H1 (cell line): Measurements from ENCODE around the gene CIC. TPM values are rescaled to one million over a fixed set of nuclear protein-coding genes. Genes with fewer than 3 reads are reported as not detected.

Source experiments
- CTCF ChIA-PET: fragments of 300-600 bp; sonication (Branson Sonifier 250); formaldehyde crosslinking; loops from one replicate; lab custom pipeline; 2021; ENCODE audit not compliant: partially characterized antibody; lab: Charles Lee
- POLR2A ChIA-PET: fragments of 300-600 bp; sonication (Branson Sonifier 250); formaldehyde crosslinking; loops from one replicate; lab custom pipeline; 2021; ENCODE audit warnings: inconsistent platforms; ENCODE audit not compliant: partially characterized antibody; lab: Charles Lee
- DNase-seq, 2 experiments: peaks; one replicate each; pipeline versions ENCODE4 v3.0.0 to v3.0.0-alpha.2; 2010 to 2022; ENCODE audit warnings: low spot score in 2 of 2, low read depth in 1 of 2, mixed read lengths in 1 of 2
- FAIRE-seq: peaks from 2 replicates; lab custom pipeline; 2011; peaks lifted over from hg19 to GRCh38; lab: Jason Lieb, UNC
- H2AFZ ChIP-seq: 2 replicates; pipeline ENCODE4 v1.8.1; 2012; ENCODE audit warnings: low read length, inconsistent platforms
- H2AK5ac ChIP-seq: 2 replicates; pipeline ENCODE4 v1.6.1; 2013; ENCODE audit warnings: low read depth, low read length
- H2BK120ac ChIP-seq: replicated peaks from 2 replicates; pipeline ENCODE3; 2013; ENCODE audit warnings: low read depth, low read length, inconsistent platforms
- H2BK12ac ChIP-seq: 2 replicates; pipeline ENCODE4 v1.6.1; 2013; ENCODE audit warnings: low read depth, low read length
- H2BK15ac ChIP-seq: 2 replicates; pipeline ENCODE4 v1.6.1; 2013; ENCODE audit warnings: low read length
- H2BK20ac ChIP-seq: 2 replicates; pipeline ENCODE4 v1.6.1; 2013; ENCODE audit warnings: low read length
- H2BK5ac ChIP-seq: 2 replicates; pipeline ENCODE4 v1.6.1; 2013; ENCODE audit warnings: low read depth, low read length
- H3K14ac ChIP-seq: 2 replicates; pipeline ENCODE4 v1.6.1; 2013; ENCODE audit warnings: inconsistent platforms; ENCODE audit not compliant: insufficient read length
- H3K18ac ChIP-seq: 2 replicates; pipeline ENCODE4 v1.6.1; 2013; ENCODE audit warnings: low read length; ENCODE audit errors: extremely low read depth
- H3K23ac ChIP-seq: 2 replicates; pipeline ENCODE4 v1.6.1; 2013; ENCODE audit warnings: inconsistent platforms; ENCODE audit not compliant: insufficient read length
- H3K23me2 ChIP-seq: 2 replicates; pipeline ENCODE4 v1.6.1; 2013; ENCODE audit warnings: low read depth, low read length
- H3K27ac ChIP-seq: 2 replicates; pipeline ENCODE4 v1.6.1; 2011; ENCODE audit warnings: low read depth, low read length, inconsistent platforms
- H3K27me3 ChIP-seq, 4 experiments: replicated peaks in 1 of 4; 1 replicate in 1 of 4; 2 replicates in 3 of 4; pipeline versions ENCODE4 v1.6.1 to v1.8.1; 2011 to 2013; ENCODE audit warnings: low read length in 3 of 4, mild to moderate bottlenecking in 3 of 4, inconsistent platforms in 2 of 4, mixed read lengths in 2 of 4, moderate library complexity in 1 of 4; ENCODE audit not compliant: control insufficient read depth in 3 of 4, insufficient read depth in 3 of 4; ENCODE audit errors: extremely low read depth in 1 of 4
- H3K36me3 ChIP-seq, 4 experiments: 2 replicates each; pipeline versions ENCODE4 v1.6.1 to v1.8.1; 2011 to 2013; ENCODE audit warnings: mild to moderate bottlenecking in 4 of 4, low read length in 3 of 4, moderate library complexity in 2 of 4, control low read depth in 1 of 4, inconsistent platforms in 1 of 4; ENCODE audit not compliant: insufficient read depth in 4 of 4, control insufficient read depth in 2 of 4
- H3K4ac ChIP-seq: replicated peaks from 2 replicates; pipeline ENCODE3; 2013; ENCODE audit warnings: low read length, low read depth, mixed read lengths, inconsistent platforms; ENCODE audit not compliant: insufficient read length
- H3K4me1 ChIP-seq, 4 experiments: replicated peaks in 1 of 4; 1 replicate in 1 of 4; 2 replicates in 3 of 4; pipeline versions ENCODE4 v1.6.1 to v1.8.1; 2011 to 2013; ENCODE audit warnings: low read length in 3 of 4, inconsistent platforms in 2 of 4, mixed read lengths in 1 of 4; ENCODE audit not compliant: insufficient read depth in 4 of 4, control insufficient read depth in 3 of 4
- H3K4me2 ChIP-seq, 2 experiments: 2 replicates each; pipeline versions ENCODE4 v1.6.1 to v1.8.1; 2011 to 2013; ENCODE audit warnings: low read depth in 2 of 2, low read length in 2 of 2, control low read depth in 1 of 2, inconsistent platforms in 1 of 2, mild to moderate bottlenecking in 1 of 2; ENCODE audit not compliant: insufficient read depth in 1 of 2
- H3K4me3 ChIP-seq, 4 experiments: fragments of 200-600, 300-600 bp in 1 of 4; sonication (generic), shearing (Covaris generic), sonication (Bioruptor Twin) in 1 of 4; 2 replicates each; pipeline versions ENCODE4 v1.5.1 to v1.8.1; 2011 to 2016; ENCODE audit warnings: low read length in 4 of 4, low read depth in 3 of 4, control low read depth in 2 of 4, inconsistent platforms in 2 of 4, mild to moderate bottlenecking in 2 of 4, mixed read lengths in 1 of 4, moderate library complexity in 1 of 4; ENCODE audit not compliant: insufficient read depth in 2 of 4; ENCODE audit errors: extremely low read depth in 1 of 4
- H3K56ac ChIP-seq: replicated peaks from 2 replicates; pipeline ENCODE3; 2013; ENCODE audit warnings: low read depth, mild to moderate bottlenecking, mixed read lengths, low read length, inconsistent platforms; ENCODE audit not compliant: insufficient read length
- H3K79me1 ChIP-seq: 2 replicates; pipeline ENCODE4 v1.6.1; 2013; ENCODE audit warnings: low read depth, low read length, control low read depth
- H3K79me2 ChIP-seq, 2 experiments: 2 replicates each; pipeline versions ENCODE4 v1.6.1 to v1.8.1; 2012 to 2013; ENCODE audit warnings: low read length in 2 of 2, mild to moderate bottlenecking in 2 of 2, inconsistent platforms in 1 of 2; ENCODE audit not compliant: insufficient read depth in 2 of 2, control insufficient read depth in 1 of 2
- H3K9ac ChIP-seq, 4 experiments: replicated peaks in 1 of 4; 1 replicate in 1 of 4; 2 replicates in 3 of 4; pipeline versions ENCODE4 v1.6.1 to v1.8.1; 2011 to 2013; ENCODE audit warnings: low read depth in 3 of 4, low read length in 3 of 4, control low read depth in 2 of 4, mild to moderate bottlenecking in 2 of 4, moderate library complexity in 2 of 4, inconsistent platforms in 1 of 4; ENCODE audit errors: extremely low read depth in 1 of 4
- H3K9me3 ChIP-seq, 2 experiments: 2 replicates each; pipeline versions ENCODE4 v1.6.1 to v1.8.1; 2012 to 2013; ENCODE audit warnings: mild to moderate bottlenecking in 2 of 2, moderate library complexity in 2 of 2, control low read depth in 1 of 2, inconsistent platforms in 1 of 2, low read depth in 1 of 2, low read length in 1 of 2, mixed read lengths in 1 of 2; ENCODE audit not compliant: insufficient read depth in 2 of 2
- H4K20me1 ChIP-seq, 2 experiments: replicated peaks in 1 of 2; 2 replicates each; pipeline versions ENCODE3 to v1.8.1; 2011 to 2013; ENCODE audit warnings: inconsistent platforms in 2 of 2, low read length in 2 of 2, mild to moderate bottlenecking in 1 of 2; ENCODE audit not compliant: insufficient read depth in 2 of 2, control insufficient read depth in 1 of 2
- H4K5ac ChIP-seq: 2 replicates; pipeline ENCODE4 v1.6.1; 2013; ENCODE audit warnings: low read length, low read depth, mixed read lengths, inconsistent platforms; ENCODE audit not compliant: insufficient read length
- H4K8ac ChIP-seq: 2 replicates; pipeline ENCODE4 v1.8.0; 2013; ENCODE audit warnings: mild to moderate bottlenecking, moderate library complexity, low read length, inconsistent platforms; ENCODE audit not compliant: insufficient read depth; ENCODE audit errors: extremely low read depth
- H4K91ac ChIP-seq: replicated peaks from 2 replicates; pipeline ENCODE3; 2013; ENCODE audit warnings: low read length, mixed read lengths, inconsistent platforms; ENCODE audit not compliant: insufficient read length
- CHD2 ChIP-seq: IDR thresholded peaks from 2 replicates; pipeline ENCODE4 v1.6.1; 2012; ENCODE audit warnings: low read length, improper control_type of control experiment
- GABPA ChIP-seq: IDR thresholded peaks from 2 replicates; pipeline ENCODE4 v1.6.1; 2011; ENCODE audit warnings: mild to moderate bottlenecking, low read length, moderate library complexity, borderline replicate concordance; ENCODE audit not compliant: insufficient read depth
- GTF2F1 ChIP-seq: IDR thresholded peaks from 2 replicates; pipeline ENCODE4 v1.6.1; 2012; ENCODE audit warnings: low read depth, low read length, improper control_type of control experiment, borderline replicate concordance
- HDAC6 ChIP-seq: IDR thresholded peaks from one replicate; pipeline ENCODE4 v1.7.1; 2012; ENCODE audit warnings: low read depth, mild to moderate bottlenecking, inconsistent platforms, low read length, moderate library complexity
- KDM1A ChIP-seq: fragments of 200-600, 300-600 bp; sonication (generic); IDR thresholded peaks from 2 replicates; pipeline ENCODE4 v1.7.1; 2016; ENCODE audit warnings: mild to moderate bottlenecking, low read length, borderline replicate concordance
- KDM4A ChIP-seq: IDR thresholded peaks from one replicate; pipeline ENCODE4 v1.7.1; 2012; ENCODE audit warnings: low read depth, mild to moderate bottlenecking, moderate library complexity, low read length, inconsistent platforms; ENCODE audit not compliant: severe bottlenecking
- RAD21 ChIP-seq, 2 experiments: IDR thresholded peaks in 1 of 2; conservative IDR thresholded peaks in 1 of 2; 2 replicates each; pipeline ENCODE4 v1.6.1; 2011; ENCODE audit warnings: low read depth in 2 of 2, low read length in 2 of 2, improper control_type of control experiment in 1 of 2, inconsistent platforms in 1 of 2, mild to moderate bottlenecking in 1 of 2, moderate library complexity in 1 of 2
- RNF2 ChIP-seq: fragments of 200-900, 300-1000 bp; sonication (generic); IDR thresholded peaks from 2 replicates; pipeline ENCODE4 v1.7.1; 2016; ENCODE audit warnings: borderline replicate concordance, low read depth, mild to moderate bottlenecking, antibody characterized with exemption, low read length; ENCODE audit not compliant: poor library complexity, severe bottlenecking; ENCODE audit errors: missing control alignments
- SP4 ChIP-seq: IDR thresholded peaks from 2 replicates; pipeline ENCODE4 v1.6.1; 2012; ENCODE audit warnings: low read length, inconsistent platforms
- YY1 ChIP-seq: IDR thresholded peaks from 2 replicates; pipeline ENCODE4 v1.6.1; 2011; ENCODE audit warnings: low read depth, mild to moderate bottlenecking, low read length
- WGBS, 2 experiments: shearing (Covaris generic) in 1 of 2; methylation state at CpG; one replicate each; pipeline versions ENCODE4 v1.1.6 to v1.1.7; 2013 to 2015; ENCODE audit warnings: low lambda C conversion rate in 2 of 2, mixed read lengths in 2 of 2, inconsistent platforms in 1 of 2, low coverage in 1 of 2, missing lambda C conversion rate in 1 of 2; ENCODE audit not compliant: insufficient replicate concordance in 2 of 2, insufficient coverage in 1 of 2, insufficient read length in 1 of 2; ENCODE audit errors: extremely low coverage in 1 of 2, missing lambda C conversion rate in 1 of 2; 5-methylcytosine and 5-hydroxymethylcytosine counted together
- polyA plus RNA-seq, 7 experiments: library from polyadenylated mRNA; depleted of rRNA in 3 of 7; stranded (reverse) in 5 of 7; unstranded in 2 of 7; fragments of >200 nt in 5 of 7; fragments of 200-250 nt in 2 of 7; gene quantifications; 1 replicate in 5 of 7; 2 replicates in 1 of 7; 4 replicates in 1 of 7; pipeline versions ENCODE4 v1.2.1 to v1.2.3, GENCODE V29; 2011 to 2013; ENCODE audit warnings: missing spikeins in 2 of 7, mixed read lengths in 2 of 7
- total RNA-seq: library from RNA; stranded (reverse); fragmentation: NEBNext Ultra II Directional; extraction: Animal tissue kit (Norgen Biotek cat#: 25700); gene quantifications from 2 replicates; pipeline ENCODE4 v1.2.1, GENCODE V29; 2021

Gene CIC
- total and polyA plus RNA-seq, 2 of the 8 experiments (the other 6 are each of a cell fraction or from before 2014, with no cell fraction given), result 13.2 to 43.6 TPM

- no peak overlapping the region for H2BK5ac ChIP-seq
- no peak overlapping the region for H2BK15ac ChIP-seq
- peaks cover 12 to 33% (median 23%) of the 10 kb centered on the region in 4 experiments for H3K4me1 ChIP-seq
- peaks cover 6 to 19% of the 10 kb centered on the region in 2 experiments for H4K20me1 ChIP-seq
- H3K18ac ChIP-seq, result no peak overlapping the region
- no peak overlapping the region for H4K5ac ChIP-seq
- H3K36me3 ChIP-seq, result peaks cover 0 to 20% (median 4%) of the 10 kb centered on the region in 4 experiments; a peak in 4 of 8 replicates
- no peak overlapping the region; the same call in 1 of the 2 replicates for H4K8ac ChIP-seq
- TF ChIP-seq KDM1A (no peak), KDM4A (no peak), GTF2F1 (no peak), YY1 (no peak), RNF2 (no peak), RAD21 (IDR thresholded peaks at IDR 0.05 in 1 of 2, conservative IDR thresholded peaks at IDR 0.05 in 1 of 2; ENCODE audit: low read depth in 2 of 2, low read length in 2 of 2) (no peak), CHD2 (no peak), SP4 (no peak), HDAC6 (no peak), GABPA (no peak)
- H2BK20ac ChIP-seq, result no peak overlapping the region
- DNase-seq, result no peak
- no peak overlapping the region for H3K4ac ChIP-seq
- H2BK12ac ChIP-seq, result no peak overlapping the region
- H3K9me3 ChIP-seq, result no peaks in the 10 kb centered on the region
- no peak for FAIRE-seq
- H3K56ac ChIP-seq, result no peak overlapping the region
- H3K4me3 ChIP-seq, result no peak overlapping the region
- no peak overlapping the region for H3K27ac ChIP-seq
- no peak overlapping the region for H3K9ac ChIP-seq
- H3K79me2 ChIP-seq, result peaks cover 4 to 33% of the 10 kb centered on the region in 2 experiments; a peak in 3 of 4 replicates
- no peak overlapping the region for H2BK120ac ChIP-seq
- H3K27me3 ChIP-seq, result no peaks in the 10 kb centered on the region
- no peak overlapping the region for H4K91ac ChIP-seq
- 95% methylated on average over 28 of the region's 36 CpGs; no CpG with 5 or more reads in 1 of the 2 experiments for WGBS, 2 experiments
- POLR2A ChIA-PET, result interaction anchor here (1.5 to 7.0 kb wide), 4 partner anchors 29 to 47 kb away, joined by 3 to 68 read pairs (median 4); partner anchors contain the start of gene ZNF526
- no peak overlapping the region for H2AK5ac ChIP-seq
- no peak overlapping the region for H3K14ac ChIP-seq
- no peak overlapping the region for H2AFZ ChIP-seq
- peaks cover 9% of the 10 kb centered on the region; the same call in 1 of the 2 replicates for H3K23me2 ChIP-seq
- peaks cover 15% of the 10 kb centered on the region for H3K79me1 ChIP-seq
- no peak overlapping the region for H3K4me2 ChIP-seq
- CTCF ChIA-PET, result interaction anchor here (0.6 to 11.8 kb wide), 5 partner anchors 10 to 65 kb away, joined by 3 to 260 read pairs (median 75); partner anchors contain the start of gene ERF
- no peak overlapping the region for H3K23ac ChIP-seq
These were observed 19.8 kb upstream of the CIC start for GRCh38 chr19:42249149-42249750.
